ENCODE measurements around the gene IDH3G. TPM values are rescaled to one million over a fixed set of nuclear protein-coding genes. Genes with fewer than 3 reads are reported as not detected.
A peak's percentile ranks its signal among the peaks of the same experiment; 100 is the strongest.

Gene IDH3G
- total RNA-seq, 1 experiment from 2014 or later = 83.6 TPM

- no peak for DNase-seq (ENCODE audit: low read depth)
Measured at GRCh38 chrX:153791104-153791852, 2.9 kb downstream of the IDH3G start.

- no peak for DNase-seq (ENCODE audit: low read depth)
Measured at GRCh38 chrX:153789654-153790053, 4.5 kb downstream of the IDH3G start.

- no peak for DNase-seq (ENCODE audit: low read depth)
Measured at GRCh38 chrX:153786669-153787068, 7.5 kb downstream of the IDH3G start.

- DNase-seq (ENCODE audit: low read depth) = no peak
Measured at GRCh38 chrX:153784325-153784967, 9.7 kb downstream of the IDH3G start.

- no peak for DNase-seq (ENCODE audit: low read depth)
Measured at GRCh38 chrX:153783378-153784013, 10.7 kb downstream of the IDH3G start.

- DNase-seq (ENCODE audit: low read depth) = no peak
Measured at GRCh38 chrX:153782871-153783270, 11.3 kb downstream of the IDH3G start.

- peak; percentile 16 for DNase-seq (ENCODE audit: low read depth)
Measured at GRCh38 chrX:153782313-153782712, 11.9 kb downstream of the IDH3G start.

- DNase-seq (ENCODE audit: low read depth) = peak; percentile 17
Measured at GRCh38 chrX:153781428-153782047, 12.6 kb downstream of the IDH3G start.

- peak; percentile 28 for DNase-seq (ENCODE audit: low read depth)
Measured at GRCh38 chrX:153780678-153781427, 13.3 kb downstream of the IDH3G start, which contains the start of gene SRPK3. TSS of gene SRPK3 (plus strand) at chrX:153781041. CDS start at chrX:153781087, 46 bp downstream.

- DNase-seq (ENCODE audit: low read depth) = no peak
Measured at GRCh38 chrX:153779891-153780677, 14.1 kb downstream of the IDH3G start.

- DNase-seq (ENCODE audit: low read depth) = no peak
Measured at GRCh38 chrX:153778684-153779101, 15.5 kb downstream of the IDH3G start.

- DNase-seq (ENCODE audit: low read depth) = no peak
Measured at GRCh38 chrX:153778181-153778580, 16.0 kb downstream of the IDH3G start.

- no peak for DNase-seq (ENCODE audit: low read depth)
Measured at GRCh38 chrX:153777261-153778090, 16.7 kb downstream of the IDH3G start.

GRCh38 chrX:153776611-153777045 lies 17.5 kb downstream of the IDH3G start:
- DNase-seq (ENCODE audit: low read depth) = no peak

- no peak for DNase-seq (ENCODE audit: low read depth)
Measured at GRCh38 chrX:153776120-153776599, 18.0 kb downstream of the IDH3G start.

- no peak for DNase-seq (ENCODE audit: low read depth)
Measured at GRCh38 chrX:153775293-153776119, 18.7 kb downstream of the IDH3G start.

- no peak for DNase-seq (ENCODE audit: low read depth)
Measured at GRCh38 chrX:153774576-153775292, 19.4 kb downstream of the IDH3G start.
